GM19193 (cell line): ENCODE measurements around the gene CASZ1.

Experiments used
- POLR2A ChIP-seq: IDR thresholded peaks from 4 replicates; pipeline ENCODE4 v1.6.1; 2011; ENCODE audit not compliant: insufficient read depth, insufficient read length; ENCODE audit errors: extremely low read depth

CASZ1 gene

DNA sequence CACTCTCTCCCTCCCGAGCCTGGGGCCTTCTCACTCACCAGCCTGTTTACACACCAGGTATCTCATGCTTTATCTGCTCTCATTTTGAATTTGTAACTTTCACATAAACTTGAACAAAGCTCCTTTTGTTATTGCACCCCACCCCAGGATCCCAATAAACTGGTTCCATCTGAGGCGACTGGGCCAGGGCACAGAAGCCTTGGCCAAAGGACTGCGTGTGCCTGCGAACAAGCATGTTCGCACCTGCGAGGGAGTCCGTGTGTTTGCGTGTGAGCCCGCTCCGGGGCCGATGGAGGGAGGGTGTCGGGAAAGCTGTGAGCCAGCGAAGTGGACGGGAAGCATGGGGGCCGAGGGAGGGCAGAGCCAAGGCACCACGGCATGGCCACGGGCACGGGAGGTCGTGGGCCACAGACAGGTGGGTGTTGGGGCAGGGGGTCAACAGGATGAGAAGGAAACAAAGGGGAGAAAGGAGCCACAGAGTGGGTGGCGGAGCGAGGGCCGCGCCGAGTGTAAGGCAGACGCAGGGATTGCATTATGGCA lies 98.8 kb downstream of the CASZ1 start:
- no peak for TF ChIP-seq POLR2A

DNA sequence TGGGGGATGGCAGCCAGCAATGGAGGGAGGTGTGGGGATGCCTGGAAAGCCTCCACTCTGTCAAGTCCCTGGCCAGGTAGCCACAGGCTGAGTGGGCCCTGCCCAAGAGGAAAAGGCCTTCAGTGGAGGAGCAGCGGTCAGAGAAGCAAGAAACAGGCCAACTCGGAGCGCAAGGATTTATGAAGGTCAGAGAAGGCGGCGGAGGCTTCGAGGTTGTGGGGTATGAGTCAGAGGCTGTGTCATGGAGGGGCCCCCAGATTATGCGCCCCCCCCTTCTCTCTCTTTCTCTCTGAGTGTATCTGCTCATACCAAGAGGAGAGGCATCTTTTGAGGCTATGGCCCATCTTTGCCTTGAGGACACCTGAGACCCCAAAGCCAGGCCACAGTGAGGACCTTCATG lies 99.5 kb downstream of the CASZ1 start:
- no peak for TF ChIP-seq POLR2A

DNA sequence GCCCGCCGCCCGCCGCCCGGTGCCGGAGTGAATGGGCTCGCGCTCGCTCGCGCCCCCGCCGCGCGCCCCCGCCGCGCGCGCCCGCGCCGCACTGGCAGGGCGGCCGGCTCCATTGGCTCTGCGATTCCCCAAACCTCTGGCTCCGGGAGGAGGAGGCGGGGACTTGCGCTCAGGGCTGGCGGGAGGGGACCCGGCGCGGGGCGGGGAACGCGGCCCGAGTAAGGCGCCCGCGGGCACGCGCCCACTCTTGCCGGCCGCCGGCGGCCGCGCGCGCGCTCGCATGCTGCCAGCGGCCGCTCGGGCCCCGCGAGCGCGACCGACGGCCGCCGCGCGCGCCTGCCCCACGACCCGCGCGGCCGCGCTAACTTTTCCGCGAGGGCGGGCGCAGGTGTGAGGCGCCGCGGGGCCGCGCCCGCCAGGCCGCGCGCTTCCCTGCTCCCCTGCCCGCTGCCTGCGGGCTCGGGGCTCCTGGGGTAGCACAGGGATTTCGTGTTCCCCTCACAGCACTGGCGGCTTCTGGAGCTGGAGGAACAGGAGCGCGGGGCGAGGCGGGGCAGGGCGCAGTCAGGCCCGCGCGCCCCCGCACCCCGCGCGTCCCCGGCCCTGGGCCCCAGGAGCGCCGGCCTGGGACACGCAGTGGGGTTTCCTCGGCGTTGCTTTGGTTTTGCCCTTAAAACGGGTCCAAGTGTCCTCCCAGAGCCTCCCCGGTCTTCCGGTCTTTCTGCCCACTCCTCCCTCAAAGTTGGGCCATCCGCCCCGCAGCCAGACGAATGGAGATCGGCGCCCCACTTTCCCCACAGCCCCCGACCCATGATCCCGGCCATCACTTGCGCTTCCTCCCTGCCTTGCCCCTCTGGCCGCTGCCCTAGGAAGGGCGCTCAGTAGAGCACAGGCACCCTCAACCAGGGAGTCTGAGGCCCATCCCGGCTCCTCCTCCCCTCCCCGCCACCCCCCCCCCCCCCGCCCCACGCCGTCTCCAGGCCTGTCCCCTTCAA lies 101.5 kb downstream of the CASZ1 start:
- TF ChIP-seq POLR2A, result no peak

DNA sequence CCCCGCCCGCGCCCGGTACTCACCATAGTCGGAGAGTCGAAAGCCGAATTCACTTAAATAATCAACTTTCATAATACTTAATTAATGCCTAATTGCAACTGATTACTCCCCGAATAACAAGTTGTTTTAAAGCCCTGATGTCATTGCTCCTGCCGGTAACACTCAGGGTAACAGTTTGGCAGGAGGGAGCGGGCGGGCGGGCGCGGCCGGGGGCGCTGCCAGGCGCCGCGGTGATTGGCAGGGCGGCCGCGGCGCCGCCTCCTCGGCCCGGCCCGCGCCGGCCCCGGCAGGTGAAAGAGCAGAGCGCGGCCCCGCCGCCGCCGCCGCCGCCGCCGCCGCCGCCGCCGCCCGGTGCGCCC lies 102.2 kb downstream of the CASZ1 start:
- no peak for TF ChIP-seq POLR2A

DNA sequence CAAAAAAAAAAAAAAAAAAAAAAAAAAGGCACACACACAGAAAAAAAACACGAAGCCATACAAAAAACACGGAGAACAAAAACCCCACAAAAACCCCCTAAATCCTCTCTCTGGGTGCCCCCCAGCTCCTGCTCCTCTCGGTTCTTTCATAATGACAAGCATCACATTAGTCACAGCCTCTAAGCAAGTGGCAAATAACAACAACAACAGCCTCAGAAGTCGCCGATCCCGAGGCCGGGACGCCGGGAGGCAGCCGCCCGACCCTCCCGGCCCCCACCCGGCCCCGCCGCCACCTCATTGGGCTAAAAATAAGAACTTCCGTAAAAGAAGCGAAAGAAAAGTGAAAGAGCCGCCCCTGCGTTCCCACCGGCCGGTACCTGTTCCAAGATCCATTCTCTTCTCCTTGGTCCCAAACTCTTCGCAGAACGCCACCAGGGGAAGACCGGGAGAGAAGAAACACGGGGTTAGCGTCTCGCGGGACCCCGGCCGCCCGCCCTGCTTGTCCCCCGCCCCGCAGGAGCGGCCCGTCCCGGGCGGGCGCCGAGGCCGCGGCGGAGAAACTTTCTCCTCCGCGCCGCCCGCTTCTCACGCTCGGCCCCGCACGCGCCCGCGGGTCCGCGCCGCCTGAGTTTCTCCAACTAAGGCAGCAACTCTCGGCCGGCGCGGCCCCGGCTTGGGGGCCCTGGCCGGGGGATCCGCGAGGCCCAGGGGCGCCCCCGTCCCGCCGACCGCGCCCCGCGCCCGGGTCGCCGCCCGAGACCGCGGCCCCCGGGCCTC lies 102.8 kb downstream of the CASZ1 start:
- TF ChIP-seq POLR2A, result no peak

DNA sequence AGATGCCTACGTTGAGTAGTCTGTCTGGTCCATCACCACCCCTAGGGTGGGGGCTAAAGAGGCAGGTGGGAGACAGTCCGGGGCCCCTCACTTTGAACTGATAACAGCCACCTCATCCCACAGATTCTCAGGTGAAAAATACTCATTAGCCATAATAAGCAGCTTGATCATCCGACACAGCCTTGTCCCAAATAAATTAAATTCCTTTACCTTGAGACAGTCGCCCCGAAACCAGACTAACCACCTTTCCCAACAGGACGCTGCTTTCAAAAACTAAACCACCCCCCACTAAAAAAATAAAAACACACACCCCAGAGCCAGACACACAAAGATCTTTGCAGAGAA lies 103.3 kb downstream of the CASZ1 start:
- TF ChIP-seq POLR2A, result no peak

DNA sequence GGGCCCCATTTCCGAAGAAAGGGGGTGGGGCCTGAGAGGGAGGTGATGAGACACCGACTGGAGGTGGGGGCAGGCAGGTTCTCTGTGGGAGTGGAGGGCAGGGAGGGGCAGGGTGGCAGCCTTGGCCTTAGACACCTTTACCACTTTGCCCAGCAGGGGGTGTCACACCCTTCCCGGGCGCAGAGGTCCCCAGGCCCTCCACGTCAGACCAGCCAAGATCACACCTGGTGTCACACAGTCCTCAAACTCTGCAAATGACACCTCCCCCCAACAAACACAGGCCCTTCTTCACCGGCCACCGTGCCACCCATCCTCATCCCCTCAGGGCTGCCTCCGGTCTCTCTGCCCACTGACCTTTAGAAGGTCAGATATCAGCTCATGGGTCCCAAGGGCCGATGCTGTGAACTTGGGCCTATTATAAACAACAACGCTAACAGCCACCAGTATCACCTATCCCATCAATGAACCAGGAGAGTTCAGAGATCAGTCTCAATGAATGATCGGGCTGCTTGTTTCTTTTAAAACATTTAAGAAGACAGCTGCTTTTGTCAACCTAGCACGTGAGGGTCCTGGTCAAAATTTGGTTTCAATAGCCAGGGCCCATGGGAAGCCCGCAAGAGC lies 103.9 kb downstream of the CASZ1 start:
- TF ChIP-seq POLR2A, result no peak

DNA sequence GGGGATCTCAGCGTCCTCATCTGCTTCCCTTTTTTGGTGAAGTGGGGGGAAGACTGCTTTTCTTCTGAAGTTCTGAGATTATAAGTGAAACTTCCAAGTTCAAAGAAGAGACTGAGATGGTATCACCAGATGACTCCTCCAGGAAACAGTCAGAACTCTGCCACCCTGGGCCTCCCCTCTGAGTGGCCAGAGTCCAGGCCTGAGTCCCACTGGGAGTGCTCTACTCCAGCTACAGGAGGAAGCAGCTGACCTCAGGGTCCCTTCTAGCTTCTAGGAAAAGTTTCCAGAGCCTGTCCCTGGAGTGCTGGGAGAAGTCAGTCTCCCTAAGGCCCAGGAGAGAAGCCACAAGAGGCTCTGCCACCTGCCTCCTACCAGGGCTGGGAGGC lies 104.7 kb downstream of the CASZ1 start:
- TF ChIP-seq POLR2A, result no peak

DNA sequence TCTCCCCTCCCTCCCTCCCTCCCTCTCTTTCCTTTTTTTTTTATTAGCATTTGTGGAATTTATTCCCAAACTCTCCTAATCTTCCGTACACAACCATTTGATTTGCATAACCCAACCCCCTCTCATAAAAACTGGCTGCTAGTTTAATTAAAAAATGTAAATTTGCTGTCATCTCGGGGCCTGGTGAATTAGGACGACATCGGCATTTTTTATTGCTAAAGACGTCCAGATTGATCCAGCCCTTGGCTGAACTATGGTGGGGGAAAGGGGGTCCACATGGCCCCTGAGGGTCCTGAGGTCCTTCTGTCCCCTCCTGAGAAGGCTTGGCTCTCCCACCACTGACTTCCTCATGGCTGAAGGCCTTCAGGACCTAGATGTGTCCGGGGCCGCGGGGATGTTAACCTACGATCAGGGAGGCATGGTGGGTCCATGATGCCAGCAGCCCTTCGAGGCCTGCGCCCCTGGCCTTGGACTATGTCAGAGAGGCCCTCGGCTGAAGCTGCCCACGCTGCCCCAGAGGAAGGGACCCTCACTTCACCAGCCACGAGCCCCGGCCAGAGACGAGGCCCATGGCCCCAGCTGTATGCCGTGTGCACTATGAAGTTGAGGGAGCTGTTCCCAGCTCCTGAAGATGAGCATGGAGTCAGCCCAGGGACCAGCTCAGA lies 105.2 kb downstream of the CASZ1 start:
- no peak for TF ChIP-seq POLR2A

DNA sequence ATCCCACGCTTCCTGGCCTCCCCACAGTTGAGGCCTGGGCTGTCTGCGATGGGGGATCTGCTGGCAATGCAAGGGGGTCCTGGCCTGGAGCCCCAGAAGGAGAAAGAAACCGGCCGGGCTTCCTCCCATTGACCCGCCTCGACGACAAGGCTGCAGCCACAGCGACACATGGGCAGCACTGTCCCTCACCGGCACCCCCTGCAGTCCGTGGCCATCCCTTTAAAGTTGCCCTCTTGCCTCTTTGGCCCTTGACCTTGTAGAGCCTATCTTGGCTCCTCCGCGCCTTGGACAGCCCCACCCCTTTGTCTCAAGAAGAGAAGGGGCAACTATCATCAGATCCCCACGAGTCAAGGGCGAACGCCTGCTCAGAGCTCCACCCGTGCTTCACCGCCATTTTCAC lies 106.0 kb downstream of the CASZ1 start:
- no peak for TF ChIP-seq POLR2A

DNA sequence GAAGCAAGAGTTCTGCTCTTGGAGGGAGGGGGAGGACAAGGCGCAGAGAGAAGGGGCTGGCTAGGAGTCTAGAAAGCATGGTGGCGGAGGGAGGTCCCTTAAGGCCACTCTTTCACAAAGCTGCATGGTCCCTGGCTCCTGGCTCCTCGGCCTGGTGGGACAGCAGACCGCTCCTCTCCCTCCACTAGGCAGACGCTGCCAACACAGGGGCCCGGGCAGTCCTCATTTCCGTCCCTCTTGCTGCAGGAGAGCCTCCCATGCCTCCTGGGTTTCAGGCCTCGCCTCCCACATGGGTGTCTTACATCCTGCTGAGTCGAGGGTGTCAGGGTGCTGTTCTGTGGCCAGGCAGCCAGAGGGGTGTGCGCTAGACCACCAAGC lies 108.0 kb downstream of the CASZ1 start:
- TF ChIP-seq POLR2A, result no peak

DNA sequence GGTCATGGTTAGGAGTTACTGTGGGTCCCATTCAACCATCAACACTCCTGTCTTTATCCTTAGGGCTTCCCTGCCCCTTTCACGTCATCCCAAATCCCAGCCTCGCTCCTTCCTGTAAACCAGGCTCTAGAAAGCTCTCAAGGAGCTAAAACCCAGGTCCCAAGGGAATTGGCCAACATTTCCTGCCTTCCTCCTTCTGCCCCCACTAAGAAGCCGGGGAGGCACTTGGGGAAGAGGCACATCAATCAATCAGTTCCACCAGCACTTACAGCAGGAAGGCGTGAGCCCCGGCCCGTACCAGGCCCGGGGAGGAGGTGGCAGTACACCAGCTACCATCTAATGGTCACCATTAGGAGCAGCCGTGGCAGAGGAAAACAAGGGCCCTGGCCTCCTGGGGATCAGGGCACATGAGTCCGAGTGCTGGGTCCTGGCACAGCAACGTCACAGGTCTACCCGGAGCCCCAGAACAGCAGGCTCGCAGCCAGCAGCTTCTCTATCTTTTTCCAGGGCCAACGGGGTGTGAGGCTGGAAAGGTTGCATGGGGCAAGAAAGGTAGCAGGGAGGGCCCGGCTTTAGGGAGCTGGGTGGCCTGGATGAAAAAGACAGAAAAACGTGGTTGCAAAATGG lies 108.6 kb downstream of the CASZ1 start:
- no peak for TF ChIP-seq POLR2A

DNA sequence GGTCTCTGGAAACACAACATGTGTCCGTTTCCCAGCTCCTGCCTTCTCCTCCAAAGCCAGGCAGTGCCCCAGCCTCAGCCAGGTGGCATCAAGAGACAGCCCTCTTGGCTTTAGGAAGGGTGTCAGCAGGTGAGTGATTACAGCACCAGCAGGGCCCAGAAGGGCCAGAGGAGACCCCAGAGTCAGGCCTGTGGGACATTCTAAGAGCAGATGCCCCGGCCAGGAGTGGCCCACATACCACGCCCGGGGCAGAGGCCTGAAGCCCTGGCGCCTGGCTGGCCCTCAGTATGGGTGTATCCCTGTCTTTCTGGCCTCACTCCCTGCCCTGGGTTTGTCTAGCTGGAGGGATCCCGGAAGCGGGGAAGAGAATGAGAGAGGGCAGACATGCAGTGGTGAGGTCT lies 109.2 kb downstream of the CASZ1 start:
- TF ChIP-seq POLR2A, result no peak

DNA sequence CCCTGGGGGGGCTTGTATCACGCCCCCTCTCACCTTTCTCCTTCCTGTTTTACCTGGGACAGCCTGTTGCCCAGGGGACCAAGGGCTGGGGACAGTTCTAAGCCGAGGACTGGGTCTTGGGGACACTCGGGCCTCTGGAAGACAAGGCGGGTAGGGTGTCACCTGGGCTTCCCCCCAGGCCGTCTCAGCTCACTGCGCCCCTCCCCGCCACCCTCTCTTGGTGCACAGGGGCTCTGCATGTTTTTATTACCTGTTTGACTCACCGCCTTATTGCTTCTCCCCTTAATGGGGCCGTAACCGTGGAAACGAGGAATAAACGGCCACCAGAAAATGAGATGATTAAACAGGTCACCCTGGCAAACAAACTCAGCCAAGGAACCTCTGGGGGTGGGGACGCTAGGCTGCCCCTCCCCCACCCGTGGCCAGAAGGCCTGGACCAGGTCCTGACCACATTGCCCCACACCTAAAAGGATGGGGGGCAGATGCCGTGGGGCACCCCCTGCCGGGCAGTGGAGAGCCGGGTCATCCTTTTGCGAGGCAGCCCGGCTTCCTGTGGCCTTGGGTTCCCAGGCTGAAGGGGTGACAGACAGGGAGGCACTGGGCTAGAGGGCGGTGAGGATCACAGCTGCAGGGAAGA lies 109.9 kb downstream of the CASZ1 start:
- no peak for TF ChIP-seq POLR2A
